ENCODE measurements around the gene OCIAD1. TPM values are rescaled to one million over a fixed set of nuclear protein-coding genes. Genes with fewer than 3 reads are reported as not detected.

OCIAD1 gene
- total and polyA plus RNA-seq, 10 of the 15 experiments (the other 5 are each of a cell fraction or from before 2014, with no cell fraction given): 89.1 to 196 (median 136) TPM

DNA sequence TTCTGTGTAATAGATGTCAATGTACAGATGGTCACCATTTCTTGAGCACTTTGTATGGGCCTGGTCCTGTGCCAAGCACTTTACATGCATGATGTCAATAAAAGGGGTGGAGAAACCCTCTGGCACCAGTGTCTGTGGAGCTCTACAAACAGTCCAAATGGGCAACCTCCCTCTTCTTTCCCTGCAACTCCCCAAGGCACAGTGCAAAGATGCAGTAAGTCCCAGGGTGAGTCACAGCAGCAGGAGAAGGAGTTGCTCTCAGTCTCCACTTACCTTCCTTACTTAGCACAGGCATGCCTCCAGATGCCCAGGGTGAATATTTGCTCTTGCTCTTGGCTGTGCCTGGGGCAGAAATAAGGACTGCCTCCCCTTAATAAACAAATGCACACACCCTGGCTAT, 71.4 kb downstream of the OCIAD1 start:
- ChIA-PET CTCF (no interaction called here), POLR2A (no interaction called here), SMC1A (ENCODE audit: uncharacterized antibody, unreplicated experiment) (interaction anchor here (1.1 kb wide), 1 partner anchor 324 kb away, joined by 3 read pairs; no protein-coding TSS in a partner anchor), RAD21 (ENCODE audit: unreplicated experiment) (no interaction called here)
- Histone ChIP-seq H3K27ac (ENCODE audit: control insufficient read depth, insufficient read depth) (no peak overlapping the region), H3K4me3 (no peak overlapping the region), H3K9ac (ENCODE audit: control insufficient read depth, insufficient read depth, low read length) (no peak overlapping the region), H3K27me3 (replicated peaks in 1 of 2; ENCODE audit: control insufficient read depth in 2 of 2, insufficient read depth in 2 of 2, low read length in 1 of 2) (no peaks in the 10 kb centered on the region), H3K4me1 (ENCODE audit: control insufficient read depth, insufficient read depth, low read length) (0 out of 2 replicates have a peak, but pooled peaks cover 4% of the 10 kb centered on the region), H3K79me2 (ENCODE audit: control insufficient read depth, insufficient read depth, low read length) (peaks cover 5% of the 10 kb centered on the region), H2AFZ (ENCODE audit: control insufficient read depth, low read depth, low read length) (no peak overlapping the region), H4K20me1 (ENCODE audit: control insufficient read depth, insufficient read depth) (no peaks in the 10 kb centered on the region), H3K9me3 (replicated peaks; ENCODE audit: control insufficient read depth, insufficient read depth, low read length) (no peaks in the 10 kb centered on the region), H3K4me2 (ENCODE audit: control insufficient read depth, insufficient read depth) (no peak overlapping the region), H3K36me3 (ENCODE audit: control insufficient read depth in 2 of 2, insufficient read depth in 2 of 2, low read length in 1 of 2) (peaks cover 0 to 9% of the 10 kb centered on the region in 2 experiments; a peak in 1 of 4 replicates)
- DNase-seq (ENCODE audit: low read depth, low spot score) (no peak), ATAC-seq (no peak), FAIRE-seq (no peak)
- TF ChIP-seq EED (IDR thresholded peaks at IDR 0.05; ENCODE audit: low read depth) (no peak), PAX5 (IDR thresholded peaks at IDR 0.05; ENCODE audit: borderline replicate concordance, low read depth, low read length) (no peak), ESRRA (IDR thresholded peaks at IDR 0.05; ENCODE audit: low read length) (no peak), SMARCA5 (IDR thresholded peaks at IDR 0.05) (no peak), SPI1 (IDR thresholded peaks at IDR 0.05; ENCODE audit: borderline replicate concordance, insufficient read depth, low read depth, low read length) (no peak), BACH1 (IDR thresholded peaks at IDR 0.05; ENCODE audit: borderline replicate concordance) (no peak), ZNF207 (IDR thresholded peaks at IDR 0.05; ENCODE audit: borderline replicate concordance) (no peak), SUZ12 (IDR thresholded peaks at IDR 0.05; ENCODE audit: unreplicated experiment) (no peak), E2F8 (IDR thresholded peaks at IDR 0.05; ENCODE audit: low read depth, partially characterized antibody) (no peak), IKZF2 (IDR thresholded peaks at IDR 0.05) (no peak)
- TF ChIP-seq, protein P1, sequence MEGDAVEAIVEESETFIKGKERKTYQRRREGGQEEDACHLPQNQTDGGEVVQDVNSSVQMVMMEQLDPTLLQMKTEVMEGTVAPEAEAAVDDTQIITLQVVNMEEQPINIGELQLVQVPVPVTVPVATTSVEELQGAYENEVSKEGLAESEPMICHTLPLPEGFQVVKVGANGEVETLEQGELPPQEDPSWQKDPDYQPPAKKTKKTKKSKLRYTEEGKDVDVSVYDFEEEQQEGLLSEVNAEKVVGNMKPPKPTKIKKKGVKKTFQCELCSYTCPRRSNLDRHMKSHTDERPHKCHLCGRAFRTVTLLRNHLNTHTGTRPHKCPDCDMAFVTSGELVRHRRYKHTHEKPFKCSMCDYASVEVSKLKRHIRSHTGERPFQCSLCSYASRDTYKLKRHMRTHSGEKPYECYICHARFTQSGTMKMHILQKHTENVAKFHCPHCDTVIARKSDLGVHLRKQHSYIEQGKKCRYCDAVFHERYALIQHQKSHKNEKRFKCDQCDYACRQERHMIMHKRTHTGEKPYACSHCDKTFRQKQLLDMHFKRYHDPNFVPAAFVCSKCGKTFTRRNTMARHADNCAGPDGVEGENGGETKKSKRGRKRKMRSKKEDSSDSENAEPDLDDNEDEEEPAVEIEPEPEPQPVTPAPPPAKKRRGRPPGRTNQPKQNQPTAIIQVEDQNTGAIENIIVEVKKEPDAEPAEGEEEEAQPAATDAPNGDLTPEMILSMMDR (IDR thresholded peaks at IDR 0.05 in 2 of 3, conservative IDR thresholded peaks at IDR 0.05 in 1 of 3; ENCODE audit: control insufficient read depth in 2 of 3, extremely low read depth in 1 of 3, insufficient read depth in 1 of 3, low read depth in 3 of 3, low read length in 3 of 3): no peak
- TF ChIP-seq, protein P2, sequence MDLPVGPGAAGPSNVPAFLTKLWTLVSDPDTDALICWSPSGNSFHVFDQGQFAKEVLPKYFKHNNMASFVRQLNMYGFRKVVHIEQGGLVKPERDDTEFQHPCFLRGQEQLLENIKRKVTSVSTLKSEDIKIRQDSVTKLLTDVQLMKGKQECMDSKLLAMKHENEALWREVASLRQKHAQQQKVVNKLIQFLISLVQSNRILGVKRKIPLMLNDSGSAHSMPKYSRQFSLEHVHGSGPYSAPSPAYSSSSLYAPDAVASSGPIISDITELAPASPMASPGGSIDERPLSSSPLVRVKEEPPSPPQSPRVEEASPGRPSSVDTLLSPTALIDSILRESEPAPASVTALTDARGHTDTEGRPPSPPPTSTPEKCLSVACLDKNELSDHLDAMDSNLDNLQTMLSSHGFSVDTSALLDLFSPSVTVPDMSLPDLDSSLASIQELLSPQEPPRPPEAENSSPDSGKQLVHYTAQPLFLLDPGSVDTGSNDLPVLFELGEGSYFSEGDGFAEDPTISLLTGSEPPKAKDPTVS (IDR thresholded peaks at IDR 0.05; ENCODE audit: low read depth, low read length): no peak
- in situ Hi-C loops (cut with MboI): no loop called here
- intact Hi-C loops (cut with micrococcal nuclease; ENCODE audit: unreplicated experiment): no loop called here
- BruUV-seq (replicated peaks): no TSS peak

Data from GM12878 (cell line).